HG02571 (cell line): Measurements from ENCODE around the gene FAM217B.
"Not testable (repeated sequence)": the region's sequence is repeated elsewhere in the genome, so short reads cannot be mapped to it uniquely, and the experiment has no call there.

Experiments
- ATAC-seq: cut with Tn5 transposase; IDR thresholded peaks from one replicate; pipeline ENCODE4 v1.9.1; 2021; ENCODE audit warnings: mild to moderate bottlenecking, moderate library complexity; ENCODE audit not compliant: unreplicated experiment

Gene FAM217B

GRCh38 chr20:59938221-59938620 lies 2.0 kb upstream of the FAM217B start:
- no peak for ATAC-seq

DNA sequence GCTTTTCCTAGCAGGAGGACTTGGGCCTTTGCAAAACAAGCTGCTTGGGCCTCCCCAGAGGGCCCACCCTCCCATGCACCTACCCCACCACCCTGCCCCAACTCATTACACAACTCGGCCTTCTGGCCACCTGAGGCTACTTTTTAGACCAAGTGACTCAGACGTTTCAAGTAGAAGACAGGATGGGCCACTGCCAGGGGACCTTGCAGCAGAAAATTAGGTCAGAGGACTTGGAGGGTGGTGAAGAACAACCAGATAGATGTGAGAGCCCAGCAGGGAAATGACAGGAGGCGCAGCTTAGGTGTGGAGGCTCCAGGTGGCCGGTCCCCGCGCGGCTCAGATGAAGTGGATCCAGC lies 1.5 kb upstream of the FAM217B start:
- ATAC-seq: no peak

- ATAC-seq: no peak
Measured at GRCh38 chr20:59939052-59939878, 924 bp upstream of the FAM217B start.

GRCh38 chr20:59939879-59940128 lies 385 bp upstream of the FAM217B start:
- peak; percentile 29 for ATAC-seq

DNA sequence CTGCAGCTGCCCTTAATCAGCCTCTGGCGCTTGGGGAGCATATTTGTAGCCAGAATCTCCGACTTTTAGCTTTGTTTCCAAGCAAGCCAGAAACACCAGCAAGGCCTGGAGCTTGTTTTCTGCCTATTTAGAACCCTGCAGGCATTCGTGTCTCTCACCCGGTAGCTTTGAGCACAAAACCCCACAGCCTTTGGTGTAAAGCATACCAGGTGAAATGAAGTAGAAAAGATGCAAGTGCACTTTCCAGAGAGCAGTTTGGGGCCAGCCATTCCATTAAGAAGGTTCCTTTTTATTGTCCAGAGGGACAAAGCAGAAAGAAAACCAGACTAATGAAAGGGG lies 736 bp downstream of the FAM217B start:
- peak; percentile 0 for ATAC-seq

- no peak for ATAC-seq
Measured at GRCh38 chr20:59942245-59942644, 2.1 kb downstream of the FAM217B start.

DNA sequence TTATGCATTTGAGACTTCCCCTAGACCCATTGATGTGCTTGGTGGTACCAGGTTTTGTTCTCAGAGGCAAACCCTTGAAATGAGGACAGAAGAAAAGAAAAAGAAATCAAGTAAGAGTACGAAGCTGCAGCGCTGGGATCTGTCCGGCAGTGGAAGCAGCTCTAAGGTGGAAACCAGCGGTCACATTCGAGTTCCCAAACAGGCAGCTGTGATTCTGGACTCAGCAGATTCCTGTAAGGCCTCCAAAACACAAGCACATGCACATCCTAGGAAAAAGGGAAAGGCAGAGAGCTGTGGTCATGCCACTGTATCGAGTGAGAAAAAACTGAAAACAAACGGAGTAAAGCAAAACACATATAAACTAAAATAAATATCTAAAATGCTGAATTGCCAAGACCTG lies 4.5 kb downstream of the FAM217B start:
- no peak for ATAC-seq

DNA sequence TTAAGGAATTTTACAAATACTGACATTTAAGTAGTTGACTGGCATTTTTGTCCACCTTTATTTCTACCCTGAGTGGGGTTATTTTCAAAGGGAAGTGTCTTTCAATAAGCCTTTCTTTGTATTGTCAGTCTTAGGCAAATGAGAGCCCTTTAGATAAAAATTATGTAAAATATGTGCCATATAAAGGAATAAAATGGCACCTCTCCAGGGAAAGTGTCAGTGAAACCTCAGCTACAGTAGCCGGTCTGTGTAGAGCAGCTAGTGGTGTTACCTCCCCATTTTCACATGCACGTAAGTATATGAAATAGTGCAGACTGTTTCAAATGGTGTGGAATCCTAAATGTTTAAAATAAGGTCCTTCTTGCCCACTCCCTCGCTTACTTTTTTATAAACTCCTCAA lies 5.0 kb downstream of the FAM217B start:
- no peak for ATAC-seq

DNA sequence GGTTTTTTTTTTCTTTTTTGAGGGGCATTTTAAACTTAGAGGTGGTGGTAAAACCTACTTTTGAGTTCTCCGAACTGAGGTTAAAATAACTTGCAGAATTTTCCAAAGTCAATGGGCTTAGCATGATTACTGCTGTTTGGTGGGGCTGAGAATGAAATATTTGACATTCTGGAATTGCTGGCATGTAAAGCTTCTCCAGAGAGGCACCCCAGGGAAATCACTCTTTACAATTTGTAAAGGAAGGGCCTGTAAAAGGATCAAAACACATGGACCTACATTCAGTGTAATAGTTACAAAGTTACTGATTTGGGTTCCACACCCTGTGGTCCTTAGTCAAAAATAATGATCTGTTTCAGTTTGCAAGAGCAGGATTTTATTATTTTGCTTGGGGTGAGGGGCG lies 5.5 kb downstream of the FAM217B start:
- ATAC-seq: no peak

DNA sequence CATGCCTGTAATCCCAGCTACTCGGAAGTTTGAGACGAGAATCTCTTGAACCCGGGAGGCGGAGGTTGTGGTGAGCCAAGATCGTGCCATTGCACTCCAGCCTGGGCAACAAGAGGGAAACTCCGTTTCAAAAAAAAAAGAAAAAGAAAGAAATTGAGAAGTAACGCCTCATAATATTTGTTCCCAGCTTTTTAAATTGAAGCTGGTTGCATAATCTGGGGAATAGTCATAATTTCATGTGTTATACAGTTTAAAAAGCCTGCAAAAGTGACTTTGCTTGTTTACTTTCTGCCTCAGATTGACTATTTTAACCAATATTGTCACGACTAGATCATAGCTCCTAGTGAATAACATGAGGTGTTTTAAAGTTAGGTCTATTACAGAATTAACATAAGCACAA lies 7.2 kb downstream of the FAM217B start:
- no peak for ATAC-seq

GRCh38 chr20:59948212-59948611 lies 8.0 kb downstream of the FAM217B start:
- no peak for ATAC-seq

DNA sequence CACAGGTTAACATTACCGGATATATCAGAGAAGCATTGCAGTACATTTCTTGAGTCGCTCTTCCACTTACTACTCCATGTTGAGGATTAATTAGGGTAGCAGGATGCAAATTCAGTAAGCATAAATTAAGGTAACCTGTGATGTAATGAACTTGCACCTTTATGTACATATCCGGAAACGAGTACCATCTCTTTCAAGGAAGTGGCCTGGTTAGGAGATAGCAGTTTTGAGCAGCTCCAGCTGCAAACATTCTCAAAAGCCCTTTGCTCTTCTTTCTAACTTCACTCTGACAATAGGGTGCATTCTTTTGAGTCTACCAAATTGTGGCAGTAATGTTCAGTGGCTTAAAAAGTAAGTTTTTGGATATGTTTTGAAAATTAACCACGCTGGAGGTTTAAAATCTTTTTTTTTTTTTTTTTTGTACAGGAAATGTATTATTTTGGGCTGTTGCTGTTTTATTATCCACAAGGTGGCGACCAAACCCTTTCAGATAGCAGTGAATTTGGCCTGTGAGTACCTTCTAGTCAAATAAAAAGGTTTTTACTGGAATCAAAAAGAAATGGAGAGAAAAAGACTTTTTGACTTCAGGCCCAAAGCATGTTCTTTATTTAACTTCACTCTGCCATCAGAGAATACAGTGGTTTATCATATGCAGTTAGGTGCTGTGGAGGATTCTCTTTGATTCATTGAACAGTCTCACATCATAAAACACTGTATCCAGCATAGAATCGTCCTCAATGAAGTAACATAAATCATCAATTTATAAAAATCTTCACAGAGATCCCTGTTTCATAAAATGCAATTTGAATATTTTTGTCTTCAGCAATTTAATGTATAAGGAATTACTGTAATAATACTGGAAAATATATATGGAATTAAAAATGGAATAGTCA lies 8.9 kb downstream of the FAM217B start:
- no peak for ATAC-seq

DNA sequence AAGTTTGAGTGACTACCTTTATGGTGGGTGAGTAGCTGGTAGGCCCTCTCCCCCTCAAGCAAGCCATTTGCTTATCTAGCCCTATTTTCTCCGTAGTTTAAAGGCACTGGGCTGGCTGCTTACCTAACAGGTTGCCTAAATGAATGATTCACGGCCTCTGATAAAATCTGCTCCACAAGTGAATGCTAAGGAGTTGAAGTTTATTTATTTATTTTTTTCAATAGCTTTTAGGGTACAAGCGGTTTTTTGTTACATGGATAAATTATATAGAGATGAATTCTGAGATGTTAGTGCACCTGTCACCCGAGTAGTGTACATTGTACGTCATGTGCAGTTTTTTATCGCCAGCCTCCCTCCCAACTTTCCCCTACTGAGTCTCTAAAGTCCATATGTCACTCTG lies 9.7 kb downstream of the FAM217B start:
- no peak for ATAC-seq

DNA sequence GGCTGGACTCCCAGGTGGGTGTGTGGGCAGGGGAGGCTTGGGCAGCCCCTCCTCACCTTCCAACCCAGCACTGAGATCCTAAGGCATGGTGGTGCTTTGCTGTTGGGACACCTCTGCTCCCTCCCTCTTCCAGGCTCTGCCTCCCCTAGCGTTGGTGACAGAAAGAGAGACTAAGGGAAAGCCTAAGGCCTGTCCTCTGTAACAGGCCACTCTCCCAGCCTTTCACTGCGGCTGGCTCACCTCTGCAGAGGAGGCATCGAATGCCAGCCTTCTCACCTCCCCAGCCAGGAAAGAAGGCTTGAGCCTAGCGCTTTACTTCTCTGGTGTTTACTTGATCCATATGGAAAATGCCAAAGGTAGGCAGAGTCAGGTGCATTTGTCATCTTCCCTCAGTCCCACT lies 14.5 kb downstream of the FAM217B start:
- ATAC-seq: no peak

- ATAC-seq: no peak
Measured at GRCh38 chr20:59955131-59955796, 15.1 kb downstream of the FAM217B start.

DNA sequence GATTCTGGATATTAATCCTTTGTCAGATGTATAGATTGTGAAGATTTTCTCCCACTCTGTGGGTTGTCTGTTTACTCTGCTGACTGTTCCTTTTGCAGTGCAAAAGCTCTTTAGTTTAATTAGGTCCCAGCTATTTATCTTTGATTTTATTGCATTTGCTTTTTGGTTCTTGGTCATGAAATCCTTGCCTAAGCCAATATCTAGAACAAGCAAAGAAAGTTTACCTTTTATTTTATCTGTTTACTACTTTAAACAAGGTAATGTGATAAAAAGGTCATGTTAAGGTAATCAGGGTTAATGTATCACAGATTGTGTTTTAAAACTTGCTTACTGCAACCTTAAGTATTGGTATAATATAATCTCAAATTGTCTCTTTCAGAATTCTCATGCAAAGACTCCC lies 17.4 kb downstream of the FAM217B start:
- not testable (repeated sequence) for ATAC-seq

DNA sequence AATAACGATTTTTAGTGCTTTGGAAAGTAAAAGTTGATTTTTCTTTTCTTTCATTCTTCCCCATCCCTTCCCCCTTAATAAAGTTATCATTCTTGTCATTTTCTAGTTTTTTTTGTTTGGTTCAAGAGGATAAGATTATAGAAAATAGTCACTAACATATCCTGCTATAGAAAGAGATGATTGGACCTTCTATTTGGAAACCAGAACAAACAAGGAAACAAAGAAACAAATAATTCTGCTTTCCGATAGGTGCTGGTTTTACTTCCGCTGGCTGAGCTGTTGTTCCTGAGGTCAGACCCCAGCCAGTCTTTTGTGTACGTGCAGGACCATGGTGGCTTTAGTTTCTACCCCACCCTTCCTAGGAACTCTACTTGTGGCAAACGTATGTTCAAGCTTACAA lies 17.9 kb downstream of the FAM217B start, which contains the start of gene CDH26:
CDH26 (plus strand) TSS at position 301 of the 400 bp plus-strand sequence. CDS start 304 bp downstream, outside the sequence.
- no peak for ATAC-seq

DNA sequence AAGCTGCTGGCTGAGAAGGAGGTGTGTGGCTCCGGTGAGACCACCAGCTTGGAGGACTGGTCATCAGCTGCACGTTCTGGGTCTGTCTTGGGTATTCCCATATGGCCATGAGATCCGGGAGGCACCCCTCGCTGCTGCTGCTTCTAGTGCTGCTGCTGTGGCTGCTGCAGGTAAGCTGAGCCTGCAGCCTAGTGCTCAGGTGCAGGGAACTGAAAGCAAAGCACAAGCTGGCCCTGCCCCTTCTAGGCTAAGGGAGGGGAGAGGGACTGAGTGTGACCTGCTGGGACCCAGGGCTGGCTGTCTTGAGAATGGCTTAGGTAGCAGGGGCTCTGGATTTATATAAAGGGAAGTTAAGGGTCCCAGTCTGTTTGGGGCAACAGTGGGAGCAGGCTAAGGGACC lies 18.4 kb downstream of the FAM217B start:
- ATAC-seq: no peak

GRCh38 chr20:59961423-59961822 lies 21.2 kb downstream of the FAM217B start:
- ATAC-seq: no peak

- no peak for ATAC-seq
Measured at GRCh38 chr20:59962155-59962554, 22.0 kb downstream of the FAM217B start.

GRCh38 chr20:59966428-59966827 lies 26.2 kb downstream of the FAM217B start:
- ATAC-seq: no peak

- no peak for ATAC-seq
Measured at GRCh38 chr20:59971428-59971827, 31.2 kb downstream of the FAM217B start.
